GM18909 (cell line): Measurements from ENCODE around the gene CNTNAP3.
"Not testable (repeated sequence)": the region's sequence is repeated elsewhere in the genome, so short reads cannot be mapped to it uniquely, and the experiment has no call there.

Experiments
- ATAC-seq: cut with Tn5 transposase; IDR thresholded peaks from one replicate; pipeline ENCODE4 v1.9.1; 2021; ENCODE audit warnings: mild to moderate bottlenecking; ENCODE audit not compliant: unreplicated experiment, poor library complexity

Gene CNTNAP3

GRCh38 chr9:39078621-39079256 lies 209.2 kb downstream of the CNTNAP3 start:
- ATAC-seq: peak; percentile 71

- not testable (repeated sequence) for ATAC-seq
Observed at GRCh38 chr9:39073537-39073936, 214.4 kb downstream of the CNTNAP3 start.

GRCh38 chr9:39067683-39068082 lies 220.3 kb downstream of the CNTNAP3 start:
- not testable (repeated sequence) for ATAC-seq

- ATAC-seq: not testable (repeated sequence)
Observed at GRCh38 chr9:39062966-39063365, 225.0 kb downstream of the CNTNAP3 start.

- not testable (repeated sequence) for ATAC-seq
Observed at GRCh38 chr9:39054453-39054852, 233.5 kb downstream of the CNTNAP3 start.

GRCh38 chr9:39046833-39047232 lies 241.1 kb downstream of the CNTNAP3 start:
- not testable (repeated sequence) for ATAC-seq

- not testable (repeated sequence) for ATAC-seq
Observed at GRCh38 chr9:39042352-39042803, 245.6 kb downstream of the CNTNAP3 start.

- not testable (repeated sequence) for ATAC-seq
Observed at GRCh38 chr9:39041774-39042173, 246.2 kb downstream of the CNTNAP3 start.

- ATAC-seq: not testable (repeated sequence)
Observed at GRCh38 chr9:39039148-39039547, 248.8 kb downstream of the CNTNAP3 start.

- not testable (repeated sequence) for ATAC-seq
Observed at GRCh38 chr9:39038221-39038620, 249.7 kb downstream of the CNTNAP3 start.

- not testable (repeated sequence) for ATAC-seq
Observed at GRCh38 chr9:39033849-39034248, 254.1 kb downstream of the CNTNAP3 start.

- not testable (repeated sequence) for ATAC-seq
Observed at GRCh38 chr9:39030204-39031019, 257.6 kb downstream of the CNTNAP3 start.

GRCh38 chr9:39028855-39029254 lies 259.1 kb downstream of the CNTNAP3 start:
- not testable (repeated sequence) for ATAC-seq

GRCh38 chr9:39028168-39028567 lies 259.8 kb downstream of the CNTNAP3 start:
- not testable (repeated sequence) for ATAC-seq

- ATAC-seq: not testable (repeated sequence)
Observed at GRCh38 chr9:39025911-39026588, 261.9 kb downstream of the CNTNAP3 start.
